Tibial nerve (tissue), 4 donors: ENCODE results near the gene CD226. TPM values are rescaled to one million over a fixed set of nuclear protein-coding genes. Genes with fewer than 3 reads are reported as not detected.
"Not testable (repeated sequence)": the region's sequence is repeated elsewhere in the genome, so short reads cannot be mapped to it uniquely, and the experiment has no call there.

Experiments
- DNase-seq, 2 donors: peaks; one replicate each; pipeline ENCODE4 v3.0.0-alpha.2; 2019; ENCODE audit warnings: low spot score in 2 of 2
- H3K27ac ChIP-seq, 4 donors: fragments of 200-600 bp; sonication (generic) in 3 of 4; one replicate each; pipeline ENCODE4 v1.5.1; 2017 to 2019; ENCODE audit warnings: mild to moderate bottlenecking in 1 of 4
- H3K27me3 ChIP-seq, 2 donors: fragments of 200-600 bp; sonication (generic) in 1 of 2; one replicate each; pipeline versions ENCODE4 v1.5.1 to v1.6.0; 2017 to 2019
- H3K36me3 ChIP-seq, 3 donors: fragments of 200-600 bp; sonication (generic); one replicate each; pipeline ENCODE4 v1.5.1; 2018 to 2019
- H3K4me1 ChIP-seq, 4 donors: fragments of 200-600 bp; sonication (generic) in 3 of 4; one replicate each; pipeline ENCODE4 v1.5.1; 2017 to 2019
- H3K4me3 ChIP-seq, 4 donors: fragments of 200-600 bp; sonication (generic) in 3 of 4; one replicate each; pipeline ENCODE4 v1.5.1; 2017 to 2019; ENCODE audit warnings: mild to moderate bottlenecking in 1 of 4, moderate library complexity in 1 of 4
- H3K9me3 ChIP-seq, 4 donors: fragments of 200-600 bp; sonication (generic) in 3 of 4; one replicate each; pipeline ENCODE4 v1.5.1; 2017 to 2019
- EP300 ChIP-seq, 2 donors: sonication (generic); formaldehyde crosslinking; IDR thresholded peaks; one replicate each; pipeline ENCODE4 v1.6.1; 2017; ENCODE audit warnings: antibody characterized with exemption in 2 of 2, mild to moderate bottlenecking in 1 of 2
- POLR2A ChIP-seq, 2 donors: fragments of 450-650 bp; IDR thresholded peaks; one replicate each; pipeline ENCODE4 v1.6.1; 2017; ENCODE audit warnings: antibody characterized with exemption in 2 of 2, mild to moderate bottlenecking in 2 of 2, moderate library complexity in 2 of 2
- WGBS, 2 donors: methylation state at CpG; one replicate each; pipeline ENCODE4 v1.1.5; 2018; 5-methylcytosine and 5-hydroxymethylcytosine counted together
- total RNA-seq, 4 donors: library from RNA; depleted of rRNA; stranded (reverse); fragments of >200 nt; gene quantifications; one replicate each; pipeline ENCODE4 v1.1.0, GENCODE V29; 2016
- TF ChIP-seq, protein P1 (sequence below), 5 experiments: fragments of 200-600 bp in 3 of 5; fragments of 450-650 bp in 2 of 5; sonication (generic) in 3 of 5; IDR thresholded peaks; one replicate each; pipeline ENCODE4 v1.5.1; 2016 to 2019; ENCODE audit warnings: antibody characterized with exemption in 5 of 5, mild to moderate bottlenecking in 3 of 5, moderate library complexity in 2 of 5

The CD226 gene
- total RNA-seq, 4 donors from 2014 or later, result 0.39 to 1.1 (median 0.72) TPM

DNA sequence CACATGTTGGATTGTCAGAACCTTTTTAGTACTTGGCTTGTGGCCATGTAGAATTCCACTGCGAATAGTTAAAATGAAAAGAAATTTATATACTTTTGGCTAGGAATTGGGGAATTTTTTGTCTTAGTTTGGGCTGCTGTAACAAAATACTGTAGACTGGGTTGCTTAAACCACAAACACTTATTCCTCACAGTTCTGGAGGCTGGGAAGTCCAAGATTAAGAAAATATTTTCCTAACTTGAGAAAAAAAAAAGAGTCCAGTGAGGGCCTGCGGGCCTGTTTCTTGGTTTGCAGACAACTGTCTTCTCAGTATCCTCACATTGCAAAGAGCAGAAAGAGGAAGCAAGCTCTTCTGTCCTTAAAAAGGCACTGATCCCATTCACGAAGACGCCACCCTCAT, 81.9 kb downstream of the CD226 start:
- no peak overlapping the region for H3K4me3 ChIP-seq
- TF ChIP-seq POLR2A (IDR thresholded peaks at IDR 0.05) (no peak), EP300 (IDR thresholded peaks at IDR 0.05) (no peak)
- TF ChIP-seq, protein P1, sequence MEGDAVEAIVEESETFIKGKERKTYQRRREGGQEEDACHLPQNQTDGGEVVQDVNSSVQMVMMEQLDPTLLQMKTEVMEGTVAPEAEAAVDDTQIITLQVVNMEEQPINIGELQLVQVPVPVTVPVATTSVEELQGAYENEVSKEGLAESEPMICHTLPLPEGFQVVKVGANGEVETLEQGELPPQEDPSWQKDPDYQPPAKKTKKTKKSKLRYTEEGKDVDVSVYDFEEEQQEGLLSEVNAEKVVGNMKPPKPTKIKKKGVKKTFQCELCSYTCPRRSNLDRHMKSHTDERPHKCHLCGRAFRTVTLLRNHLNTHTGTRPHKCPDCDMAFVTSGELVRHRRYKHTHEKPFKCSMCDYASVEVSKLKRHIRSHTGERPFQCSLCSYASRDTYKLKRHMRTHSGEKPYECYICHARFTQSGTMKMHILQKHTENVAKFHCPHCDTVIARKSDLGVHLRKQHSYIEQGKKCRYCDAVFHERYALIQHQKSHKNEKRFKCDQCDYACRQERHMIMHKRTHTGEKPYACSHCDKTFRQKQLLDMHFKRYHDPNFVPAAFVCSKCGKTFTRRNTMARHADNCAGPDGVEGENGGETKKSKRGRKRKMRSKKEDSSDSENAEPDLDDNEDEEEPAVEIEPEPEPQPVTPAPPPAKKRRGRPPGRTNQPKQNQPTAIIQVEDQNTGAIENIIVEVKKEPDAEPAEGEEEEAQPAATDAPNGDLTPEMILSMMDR (IDR thresholded peaks at IDR 0.05), result no peak
- no peak for DNase-seq
- no peak overlapping the region for H3K27ac ChIP-seq
- H3K4me1 ChIP-seq, result no peaks in the 10 kb centered on the region
- 40 to 46% methylated on average over 4 of the region's 4 CpGs for WGBS, 2 donors
- no peaks in the 10 kb centered on the region for H3K9me3 ChIP-seq
- no peaks in the 10 kb centered on the region for H3K27me3 ChIP-seq
- H3K36me3 ChIP-seq, result no peaks in the 10 kb centered on the region

DNA sequence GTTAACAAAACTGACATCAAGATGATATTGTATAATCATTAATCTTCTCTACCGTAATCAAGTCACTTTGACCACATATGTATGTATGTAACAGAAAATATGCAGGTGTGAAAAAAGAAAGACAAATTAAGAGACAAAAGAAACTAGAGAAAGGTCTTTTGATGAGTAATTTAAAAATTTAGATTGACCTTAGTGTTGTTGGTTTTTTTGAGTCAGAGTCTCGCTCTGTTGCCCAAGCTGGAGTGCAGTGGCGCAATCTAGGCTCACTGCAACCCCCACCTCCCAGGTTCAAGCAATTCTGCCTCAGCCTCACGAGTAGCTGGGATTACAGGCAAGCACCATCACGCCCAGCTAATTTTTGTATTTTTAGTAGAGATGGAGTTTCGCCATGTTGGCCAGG, 82.9 kb downstream of the CD226 start:
- H3K36me3 ChIP-seq, H3K9me3 ChIP-seq, DNase-seq, H3K4me1 ChIP-seq, H3K27ac ChIP-seq, H3K4me3 ChIP-seq, H3K27me3 ChIP-seq: not testable (repeated sequence)
- WGBS, 2 donors, result 93 to 94% methylated on average over 6 of the region's 6 CpGs

DNA sequence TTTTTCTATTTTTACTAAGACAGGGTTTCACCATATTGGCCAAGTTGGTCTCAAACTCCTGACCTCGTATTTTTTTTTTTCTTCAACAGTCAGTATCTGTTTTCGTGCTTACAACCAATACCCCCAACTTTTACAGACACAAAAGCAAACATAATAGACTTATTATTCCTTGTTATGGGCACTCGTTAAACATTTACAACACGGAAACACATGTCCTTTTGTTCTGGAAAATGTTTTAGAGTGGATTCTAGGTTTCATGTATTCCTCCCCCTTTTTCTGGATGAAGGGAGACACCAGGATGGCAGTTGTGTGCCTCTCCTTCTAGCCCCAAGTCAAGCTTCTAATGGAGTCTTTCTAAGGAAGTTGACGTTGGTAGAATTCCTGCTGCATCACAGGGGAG, 88.8 kb downstream of the CD226 start:
- no peak overlapping the region for H3K27ac ChIP-seq
- TF ChIP-seq EP300 (IDR thresholded peaks at IDR 0.05) (no peak), POLR2A (IDR thresholded peaks at IDR 0.05) (no peak)
- TF ChIP-seq, protein P1 (IDR thresholded peaks at IDR 0.05), result no peak
- H3K27me3 ChIP-seq, result no peaks in the 10 kb centered on the region
- H3K4me3 ChIP-seq, result no peak overlapping the region
- WGBS, 2 donors, result 46 to 58% methylated on average over 5 of the region's 5 CpGs
- no peaks in the 10 kb centered on the region for H3K36me3 ChIP-seq
- H3K4me1 ChIP-seq, result no peaks in the 10 kb centered on the region
- H3K9me3 ChIP-seq, result no peaks in the 10 kb centered on the region
- DNase-seq, result no peak

DNA sequence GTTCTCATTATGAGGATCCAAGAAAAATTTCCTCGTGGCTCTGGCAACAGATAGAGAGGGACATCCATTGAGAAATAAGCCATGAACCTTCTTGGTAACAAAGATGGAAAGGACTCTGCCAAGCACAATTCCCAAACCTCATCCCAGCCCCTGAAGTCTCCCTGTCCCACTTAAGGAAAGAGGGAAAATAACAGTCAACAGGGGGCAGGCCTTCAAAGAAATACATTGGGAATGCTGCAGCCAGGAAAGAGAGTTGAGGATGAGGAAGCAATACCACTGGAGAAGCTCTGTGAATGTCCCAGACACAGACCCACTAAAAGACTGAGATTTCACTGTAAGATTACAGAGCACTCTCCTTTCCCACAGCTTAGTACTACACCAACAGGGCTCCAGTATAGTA, 93.2 kb downstream of the CD226 start:
- WGBS, 2 donors, result 89 to 95% methylated on average over 1 of the region's 1 CpG
- DNase-seq, result no peak
- TF ChIP-seq POLR2A (IDR thresholded peaks at IDR 0.05), result no peak
- no peak overlapping the region for H3K4me3 ChIP-seq
- H3K36me3 ChIP-seq, result no peaks in the 10 kb centered on the region
- no peaks in the 10 kb centered on the region for H3K27me3 ChIP-seq
- H3K9me3 ChIP-seq, result no peaks in the 10 kb centered on the region
- H3K4me1 ChIP-seq, result no peaks in the 10 kb centered on the region
- H3K27ac ChIP-seq, result no peak overlapping the region

DNA sequence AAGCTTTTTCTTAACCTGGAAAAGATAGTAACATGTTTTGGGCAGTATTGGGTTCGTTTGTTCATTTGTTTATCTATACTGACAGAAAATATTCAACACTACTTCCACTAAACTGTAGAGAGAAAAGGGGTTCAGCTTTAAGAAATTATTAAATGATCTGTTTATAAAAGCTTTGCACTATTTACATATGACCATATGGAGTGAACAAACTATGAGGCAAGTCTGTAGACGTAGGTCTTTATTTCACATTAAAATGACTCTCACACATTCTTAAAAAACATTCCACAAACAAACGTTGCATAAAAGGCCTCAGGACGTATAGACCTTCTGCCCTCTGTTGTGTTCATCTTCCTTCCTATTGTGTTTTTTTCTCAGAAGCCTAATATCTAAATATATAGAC, 94.6 kb downstream of the CD226 start:
- H3K27ac ChIP-seq, result no peak overlapping the region
- TF ChIP-seq EP300 (IDR thresholded peaks at IDR 0.05) (no peak), POLR2A (IDR thresholded peaks at IDR 0.05) (no peak)
- TF ChIP-seq, protein P1 (IDR thresholded peaks at IDR 0.05), result no peak

DNA sequence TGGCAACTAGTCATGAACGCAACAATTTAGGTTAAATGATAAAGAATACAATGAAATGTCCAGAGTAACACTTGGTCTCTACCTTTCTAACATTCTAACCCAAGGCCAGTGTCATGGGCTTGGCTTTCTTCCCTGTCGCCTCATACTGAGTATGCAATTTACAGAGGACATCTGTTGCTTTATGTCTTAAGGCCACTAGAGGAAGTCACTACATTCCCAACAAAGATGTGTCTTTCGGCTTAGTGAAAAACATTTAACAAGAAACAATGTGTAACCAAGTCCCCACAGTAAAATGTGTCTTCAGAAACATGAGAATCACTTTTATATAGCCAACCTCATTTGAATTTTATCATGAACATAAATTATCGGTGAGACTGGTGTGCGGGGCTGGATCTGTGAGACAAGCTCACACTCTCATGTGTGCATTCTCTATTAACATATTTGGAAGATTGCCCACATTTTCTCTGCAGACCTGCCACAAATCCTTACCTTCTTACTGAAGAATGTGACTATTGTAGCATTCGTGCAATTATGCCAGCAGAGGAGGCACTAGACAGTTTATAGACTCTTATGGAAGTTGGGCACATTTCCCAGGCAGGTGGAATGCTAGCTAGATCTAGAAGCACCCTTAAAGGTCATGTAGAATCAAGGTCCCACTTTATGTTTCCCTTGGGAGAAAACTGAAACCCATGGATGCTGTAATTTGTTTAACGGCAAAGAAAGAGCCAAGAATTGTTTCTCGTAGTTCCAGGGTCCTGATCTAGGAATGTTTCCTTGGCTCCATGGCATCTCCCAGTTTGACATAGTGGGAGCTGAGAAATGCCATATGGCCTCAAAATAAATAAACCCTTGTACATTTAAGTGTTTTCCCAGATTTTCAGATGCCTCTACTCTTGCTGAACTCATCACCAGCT, 101.8 kb downstream of the CD226 start:
- no peaks in the 10 kb centered on the region for H3K27me3 ChIP-seq
- TF ChIP-seq, protein P1 (IDR thresholded peaks at IDR 0.05), result no peak
- TF ChIP-seq EP300 (IDR thresholded peaks at IDR 0.05), result no peak
- TF ChIP-seq POLR2A (IDR thresholded peaks at IDR 0.05), result no peak
- no peak overlapping the region for H3K4me3 ChIP-seq
- no peak for DNase-seq
- peaks cover 0 to 7% (median 0%) of the 10 kb centered on the region in 3 donors for H3K36me3 ChIP-seq
- no peak overlapping the region for H3K27ac ChIP-seq
- peaks cover 0 to 3% (median 0%) of the 10 kb centered on the region in 4 donors for H3K4me1 ChIP-seq
- WGBS, 2 donors, result 64 to 68% methylated on average over 8 of the region's 8 CpGs
- H3K9me3 ChIP-seq, result no peaks in the 10 kb centered on the region

More for the DNA sequence above, 94.6 kb downstream of the CD226 start:
- no peaks in the 10 kb centered on the region for H3K27me3 ChIP-seq
- no peaks in the 10 kb centered on the region for H3K4me1 ChIP-seq
- H3K9me3 ChIP-seq, result no peaks in the 10 kb centered on the region
- WGBS, 2 donors, result 58 to 65% methylated on average over 4 of the region's 4 CpGs
- no peak for DNase-seq
- H3K36me3 ChIP-seq, result no peaks in the 10 kb centered on the region
- no peak overlapping the region for H3K4me3 ChIP-seq
